Activated CD4-positive, alpha-beta T cell treated with anti-CD3 and anti-CD28 coated beads, Interleukin-2, amount 10 ng/mL, durations not matched to agents 24 days and 14 days (primary cell): ENCODE results near the gene HSPBP1. TPM values are rescaled to one million over a fixed set of nuclear protein-coding genes. Genes with fewer than 3 reads are reported as not detected.
A peak's percentile ranks its signal among the peaks of the same experiment; 100 is the strongest.

Source experiments
- DNase-seq: peaks from one replicate; pipeline ENCODE4 v3.0.0; 2022
- H3K27ac Mint-ChIP-seq: one replicate; pipeline ENCODE4 v1.8.0; 2022; ENCODE audit warnings: mild to moderate bottlenecking, mixed read lengths
- H3K27me3 Mint-ChIP-seq: one replicate; pipeline ENCODE4 v1.8.0; 2022; ENCODE audit warnings: mixed read lengths
- H3K36me3 Mint-ChIP-seq: one replicate; pipeline ENCODE4 v1.8.0; 2022; ENCODE audit warnings: low read depth, mild to moderate bottlenecking, mixed read lengths
- H3K4me1 Mint-ChIP-seq: one replicate; pipeline ENCODE4 v1.8.0; 2021; ENCODE audit warnings: mixed read lengths
- H3K4me3 Mint-ChIP-seq: one replicate; pipeline ENCODE4 v1.8.0; 2022; ENCODE audit warnings: mild to moderate bottlenecking, moderate library complexity, mixed read lengths
- H3K9me3 Mint-ChIP-seq: one replicate; pipeline ENCODE4 v1.8.0; 2021; ENCODE audit warnings: mixed read lengths
- intact Hi-C: fragments of 100-400 bp; cut with micrococcal nuclease; formaldehyde crosslinking; loops from one replicate; pipeline ENCODE4 v1.15.1; 2023
- total RNA-seq: library from RNA; stranded (reverse); gene quantifications from 2 replicates; pipeline ENCODE4 v1.2.3, GENCODE V29; 2022

HSPBP1 gene
- total RNA-seq, 1 donor from 2014 or later = 63.9 TPM

GRCh38 chr19:55239004-55239403, 40.9 kb downstream of the HSPBP1 start:
- DNase-seq = no peak
- intact Hi-C loops = no loop called here
- H3K27me3 Mint-ChIP-seq = no peaks in the 10 kb centered on the region
- no peaks in the 10 kb centered on the region for H3K9me3 Mint-ChIP-seq
- peaks cover 2% of the 10 kb centered on the region for H3K4me1 Mint-ChIP-seq
- H3K36me3 Mint-ChIP-seq = peaks cover 67% of the 10 kb centered on the region
- no peak overlapping the region for H3K4me3 Mint-ChIP-seq
- no peak overlapping the region for H3K27ac Mint-ChIP-seq

DNA sequence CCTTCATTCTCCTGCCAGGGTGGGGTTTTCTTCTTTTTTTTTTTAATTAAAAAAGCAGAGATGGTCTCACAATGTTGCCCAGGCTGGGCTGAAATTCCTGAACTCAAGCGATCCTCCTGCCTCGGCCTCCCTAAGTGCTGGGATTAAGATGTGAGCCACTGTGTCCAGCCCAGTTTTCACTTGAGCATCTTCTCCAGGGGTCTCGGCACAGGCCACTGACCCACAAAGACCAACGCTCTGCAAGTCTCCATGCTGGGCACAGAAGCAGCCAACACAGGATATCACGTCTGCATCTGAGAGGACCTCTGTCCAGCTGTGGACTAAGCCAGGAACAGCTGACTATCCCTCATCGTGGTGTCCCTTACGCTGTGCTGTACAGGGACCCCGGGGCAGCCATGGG, 41.9 kb downstream of the HSPBP1 start:
- no peak for DNase-seq
- peaks cover 2% of the 10 kb centered on the region for H3K4me1 Mint-ChIP-seq
- H3K36me3 Mint-ChIP-seq = peaks cover 67% of the 10 kb centered on the region
- H3K27me3 Mint-ChIP-seq = no peaks in the 10 kb centered on the region
- intact Hi-C loops = no loop called here
- no peak overlapping the region for H3K27ac Mint-ChIP-seq
- no peak overlapping the region for H3K4me3 Mint-ChIP-seq
- no peaks in the 10 kb centered on the region for H3K9me3 Mint-ChIP-seq

DNA sequence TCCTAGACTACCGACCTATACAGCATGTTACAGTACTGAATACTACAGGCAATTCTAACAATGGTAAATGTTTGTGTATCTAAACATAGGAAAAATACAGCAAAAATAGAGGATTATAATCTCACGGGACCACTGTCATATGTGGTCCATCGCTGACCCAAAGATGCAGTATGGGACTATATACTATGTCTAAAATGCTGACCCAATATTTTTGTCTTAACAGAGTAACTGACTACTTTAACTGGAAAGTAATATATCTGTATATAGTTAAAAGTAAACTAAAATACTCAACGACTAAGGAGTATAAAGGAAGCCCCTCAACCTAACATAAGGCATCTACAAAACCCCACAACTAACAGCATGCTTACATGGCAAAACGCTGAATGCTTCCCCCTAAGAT, 46.9 kb downstream of the HSPBP1 start:
- Mint-ChIP-seq H3K9me3 (no peaks in the 10 kb centered on the region), H3K27ac (no peak overlapping the region), H3K4me3 (no peak overlapping the region), H3K36me3 (peaks cover 63% of the 10 kb centered on the region), H3K27me3 (no peaks in the 10 kb centered on the region), H3K4me1 (peaks cover 2% of the 10 kb centered on the region)
- intact Hi-C loops = no loop called here
- DNase-seq = no peak

GRCh38 chr19:55232286-55232602, 47.7 kb downstream of the HSPBP1 start:
- Mint-ChIP-seq H3K4me1 (peaks cover 2% of the 10 kb centered on the region), H3K4me3 (no peak overlapping the region), H3K36me3 (peaks cover 61% of the 10 kb centered on the region), H3K9me3 (no peaks in the 10 kb centered on the region), H3K27me3 (no peaks in the 10 kb centered on the region), H3K27ac (no peak overlapping the region)
- no peak for DNase-seq
- intact Hi-C loops = no loop called here

DNA sequence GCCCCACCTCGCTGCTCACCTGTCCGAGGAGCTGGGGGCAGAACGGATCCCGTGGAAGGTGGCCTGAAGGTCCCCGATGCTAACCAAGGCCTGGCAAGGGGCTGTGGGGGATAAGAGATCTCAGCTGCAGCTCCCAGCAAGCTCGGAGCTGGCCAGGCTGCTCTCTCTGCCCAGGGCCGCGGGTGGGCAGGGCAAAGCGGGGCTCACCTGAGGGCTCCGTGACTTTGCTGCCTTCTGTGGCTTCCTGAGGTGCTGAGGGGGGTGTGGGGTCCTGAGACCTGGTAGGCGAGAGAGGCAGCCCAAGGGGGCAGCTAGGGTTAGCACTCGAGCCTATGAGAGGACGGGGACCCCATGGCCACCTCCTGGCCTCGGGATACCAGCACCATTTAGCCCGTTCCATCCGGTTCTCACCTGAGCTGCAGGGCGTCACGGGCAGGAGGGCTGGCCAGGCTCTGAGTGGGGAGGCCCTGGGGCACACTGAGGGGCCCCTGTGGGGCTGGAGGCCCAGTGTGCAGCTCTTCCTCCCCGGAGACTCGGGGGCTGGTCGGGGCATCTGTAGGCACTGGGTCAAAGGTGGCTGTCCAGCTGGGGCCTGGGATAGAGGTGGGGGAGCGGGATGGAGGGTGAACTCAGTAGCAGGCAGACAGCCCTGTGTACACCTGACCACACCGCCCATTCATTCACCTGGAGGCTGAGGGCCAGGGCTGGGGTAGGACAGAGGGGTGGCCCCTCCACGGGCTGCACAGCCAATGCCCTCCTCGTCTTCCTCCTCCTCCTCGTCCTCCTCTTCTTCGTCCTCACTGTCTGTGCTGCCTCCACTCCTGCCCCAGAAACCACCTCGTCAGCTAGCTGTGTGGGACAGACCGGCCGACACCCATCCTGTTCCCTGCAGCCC, 48.3 kb downstream of the HSPBP1 start:
- peaks cover 57% of the 10 kb centered on the region for H3K36me3 Mint-ChIP-seq
- H3K4me1 Mint-ChIP-seq = peaks cover under 1% of the 10 kb centered on the region
- intact Hi-C loops = no loop called here
- no peaks in the 10 kb centered on the region for H3K27me3 Mint-ChIP-seq
- no peak overlapping the region for H3K4me3 Mint-ChIP-seq
- no peak overlapping the region for H3K27ac Mint-ChIP-seq
- no peak for DNase-seq
- no peaks in the 10 kb centered on the region for H3K9me3 Mint-ChIP-seq

DNA sequence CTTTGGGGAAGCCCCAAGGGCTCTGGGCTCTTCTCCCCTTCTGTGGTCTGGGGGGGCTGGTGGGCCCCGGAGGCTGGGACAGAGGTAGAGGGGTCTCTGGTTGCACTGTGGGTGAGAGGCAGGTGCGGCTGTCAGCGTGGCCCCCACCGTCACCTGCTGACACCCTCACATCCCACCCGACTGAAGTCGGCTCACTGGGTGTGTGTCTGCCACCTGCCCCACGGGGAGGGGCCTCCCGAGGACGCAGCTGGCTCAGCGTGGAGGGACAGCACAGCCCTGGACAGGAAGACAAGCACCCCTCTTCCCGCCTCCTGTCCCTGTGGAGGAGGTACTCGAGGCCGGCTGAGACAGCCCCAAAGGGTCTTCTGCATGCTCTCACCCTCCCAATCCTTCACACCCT, 49.1 kb downstream of the HSPBP1 start:
- Mint-ChIP-seq H3K27ac (no peak overlapping the region), H3K4me3 (no peak overlapping the region), H3K27me3 (no peaks in the 10 kb centered on the region), H3K4me1 (no peaks in the 10 kb centered on the region), H3K36me3 (peaks cover 54% of the 10 kb centered on the region), H3K9me3 (no peaks in the 10 kb centered on the region)
- no peak for DNase-seq
- intact Hi-C loops = no loop called here

- no peaks in the 10 kb centered on the region for H3K9me3 Mint-ChIP-seq
- DNase-seq = no peak
- H3K27ac Mint-ChIP-seq = no peak overlapping the region
- no peaks in the 10 kb centered on the region for H3K27me3 Mint-ChIP-seq
- intact Hi-C loops = no loop called here
- peaks cover 58% of the 10 kb centered on the region for H3K36me3 Mint-ChIP-seq
- no peaks in the 10 kb centered on the region for H3K4me1 Mint-ChIP-seq
- no peak overlapping the region for H3K4me3 Mint-ChIP-seq
Observed at GRCh38 chr19:55230329-55230728, 49.6 kb downstream of the HSPBP1 start.

GRCh38 chr19:55229789-55230182, 50.1 kb downstream of the HSPBP1 start:
- Mint-ChIP-seq H3K27me3 (no peaks in the 10 kb centered on the region), H3K27ac (no peak overlapping the region), H3K4me1 (no peaks in the 10 kb centered on the region), H3K4me3 (no peak overlapping the region), H3K36me3 (peaks cover 55% of the 10 kb centered on the region), H3K9me3 (no peaks in the 10 kb centered on the region)
- intact Hi-C loops = no loop called here
- DNase-seq = no peak

DNA sequence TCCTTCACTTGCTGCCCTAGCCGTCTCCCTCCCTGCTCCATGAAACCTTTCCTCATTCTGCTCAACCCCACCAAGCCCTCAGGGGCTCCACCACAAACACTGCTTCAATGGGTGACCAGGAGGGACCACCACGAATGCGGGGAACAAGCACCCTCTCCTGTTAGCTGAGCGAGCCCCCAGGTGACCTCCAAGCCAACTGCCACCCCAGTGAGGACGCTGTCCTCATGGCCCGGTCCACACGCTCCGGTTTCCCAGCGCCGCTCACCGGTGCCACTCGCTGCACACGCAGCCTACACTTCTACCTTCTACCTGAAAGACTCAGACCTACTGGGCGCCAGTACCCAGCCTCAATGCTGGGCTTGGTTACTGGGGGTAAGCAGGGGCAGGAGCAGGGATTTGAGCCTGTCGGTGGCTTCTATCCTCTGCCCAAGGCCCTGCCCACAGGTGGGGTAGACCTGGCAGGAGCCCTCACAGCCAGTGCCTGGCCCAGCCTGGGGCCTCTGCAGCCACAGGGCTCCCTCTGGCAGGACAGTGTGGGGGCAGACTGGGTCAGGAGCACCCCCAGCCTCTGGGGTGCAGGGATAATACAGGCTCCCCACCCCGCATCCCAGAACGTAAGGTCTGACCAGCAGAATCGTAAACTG, 50.6 kb downstream of the HSPBP1 start:
- DNase-seq = no peak
- peaks cover 50% of the 10 kb centered on the region for H3K36me3 Mint-ChIP-seq
- intact Hi-C loops = no loop called here

DNA sequence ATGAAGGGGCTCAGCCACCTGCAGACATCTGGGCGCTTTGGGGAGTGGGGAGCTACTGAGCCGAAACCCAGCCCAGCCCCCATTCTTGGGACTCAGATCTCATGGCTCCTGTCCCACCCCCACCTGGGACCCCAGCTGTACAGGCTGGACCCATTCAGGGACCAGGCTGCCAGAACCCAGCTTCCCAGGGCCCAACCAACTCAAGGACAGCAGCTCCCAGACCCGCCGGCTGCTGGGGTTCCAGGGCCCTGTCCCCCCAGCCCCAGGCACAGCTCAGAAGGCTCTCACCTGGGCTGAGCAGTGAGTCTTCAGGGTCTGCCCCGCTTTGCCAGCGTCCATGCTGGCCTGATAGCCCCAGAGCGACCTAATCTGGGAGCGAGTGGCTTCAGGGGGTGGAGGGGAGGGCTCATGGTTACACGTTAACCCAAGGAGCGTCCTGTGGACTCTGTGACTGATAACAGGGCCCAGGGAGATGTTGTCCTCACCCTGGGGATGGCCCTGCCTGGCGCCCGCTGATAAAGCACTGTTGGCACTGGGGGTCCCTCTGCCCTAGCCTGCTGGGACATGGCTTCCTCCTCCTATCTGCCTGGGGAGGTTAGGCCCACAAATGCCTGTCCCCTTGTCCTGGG, 51.4 kb downstream of the HSPBP1 start, which contains the start of gene TMEM86B:
Gene TMEM86B, minus strand, starts transcription at position 361 of the 629 bp plus-strand sequence. Its CDS starts 22 bp downstream, at position 339.
- DNase-seq = no peak
- intact Hi-C loops = no loop called here
- Mint-ChIP-seq H3K27me3 (no peaks in the 10 kb centered on the region), H3K4me1 (no peaks in the 10 kb centered on the region), H3K9me3 (no peaks in the 10 kb centered on the region), H3K4me3 (no peak within 1 kb of the TSS), H3K36me3 (peaks cover 49% of the 10 kb centered on the region), H3K27ac (no peak within 1 kb of the TSS)

More for the DNA sequence above, 50.6 kb downstream of the HSPBP1 start:
- H3K27me3 Mint-ChIP-seq = no peaks in the 10 kb centered on the region
- H3K4me1 Mint-ChIP-seq = no peaks in the 10 kb centered on the region
- H3K27ac Mint-ChIP-seq = no peak overlapping the region
- no peak overlapping the region for H3K4me3 Mint-ChIP-seq
- no peaks in the 10 kb centered on the region for H3K9me3 Mint-ChIP-seq

- intact Hi-C loops = no loop called here
- H3K27ac Mint-ChIP-seq = no peak overlapping the region
- H3K4me1 Mint-ChIP-seq = no peaks in the 10 kb centered on the region
- no peaks in the 10 kb centered on the region for H3K9me3 Mint-ChIP-seq
- no peak for DNase-seq
- no peak overlapping the region for H3K4me3 Mint-ChIP-seq
- no peaks in the 10 kb centered on the region for H3K27me3 Mint-ChIP-seq
- peaks cover 47% of the 10 kb centered on the region for H3K36me3 Mint-ChIP-seq
Observed at GRCh38 chr19:55228015-55228391, 51.9 kb downstream of the HSPBP1 start.

DNA sequence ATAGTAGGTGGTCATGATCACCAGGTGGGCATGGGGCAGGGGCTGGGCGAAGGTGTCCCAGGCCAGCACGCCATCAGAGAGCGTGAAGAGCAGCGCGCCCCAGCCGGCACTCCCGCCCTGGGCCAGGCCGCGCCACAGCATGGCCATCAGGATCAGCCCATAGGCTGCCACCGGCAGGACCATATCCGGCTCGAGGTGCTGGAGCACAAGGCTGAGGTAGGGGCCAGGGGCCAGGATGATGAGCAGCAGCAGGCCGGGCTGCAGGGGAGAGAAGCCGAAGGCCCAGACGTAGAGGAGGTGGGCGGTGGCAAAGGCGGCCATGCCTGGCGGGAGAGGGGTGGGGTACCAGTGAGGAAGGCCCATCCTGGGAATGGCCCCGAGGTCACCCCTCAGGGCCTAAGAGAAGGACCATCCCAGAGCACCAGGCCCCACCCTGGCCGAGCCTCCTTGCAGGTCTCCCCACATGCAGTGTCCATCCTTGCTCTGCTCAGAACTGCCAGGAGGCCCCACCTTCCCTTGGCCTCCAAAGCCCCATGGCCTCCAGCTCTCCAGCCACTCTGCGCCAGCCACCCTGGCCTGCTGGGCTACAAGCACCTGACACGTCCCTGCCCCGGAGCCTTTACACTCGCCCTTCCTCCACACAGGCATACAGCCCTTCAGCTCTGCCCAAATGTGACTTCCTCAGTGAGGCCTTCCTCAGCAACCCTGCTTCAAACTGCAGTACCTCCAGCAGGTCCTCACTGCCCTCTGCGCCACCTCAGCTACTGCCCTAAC, 52.5 kb downstream of the HSPBP1 start:
- no peaks in the 10 kb centered on the region for H3K4me1 Mint-ChIP-seq
- intact Hi-C loops = no loop called here
- no peak overlapping the region for H3K4me3 Mint-ChIP-seq
- no peaks in the 10 kb centered on the region for H3K27me3 Mint-ChIP-seq
- peaks cover 42% of the 10 kb centered on the region for H3K36me3 Mint-ChIP-seq
- H3K9me3 Mint-ChIP-seq = no peaks in the 10 kb centered on the region
- no peak overlapping the region for H3K27ac Mint-ChIP-seq
- DNase-seq = no peak

GRCh38 chr19:55226788-55227187, 53.1 kb downstream of the HSPBP1 start:
- intact Hi-C loops = no loop called here
- H3K27ac Mint-ChIP-seq = peak overlapping the region; percentile 4
- H3K36me3 Mint-ChIP-seq = peaks cover 36% of the 10 kb centered on the region
- H3K4me3 Mint-ChIP-seq = no peak overlapping the region
- H3K4me1 Mint-ChIP-seq = no peaks in the 10 kb centered on the region
- H3K27me3 Mint-ChIP-seq = no peaks in the 10 kb centered on the region
- no peaks in the 10 kb centered on the region for H3K9me3 Mint-ChIP-seq
- no peak for DNase-seq

GRCh38 chr19:55226273-55226672, 53.6 kb downstream of the HSPBP1 start:
- no peaks in the 10 kb centered on the region for H3K9me3 Mint-ChIP-seq
- peaks cover 39% of the 10 kb centered on the region for H3K36me3 Mint-ChIP-seq
- DNase-seq = no peak
- intact Hi-C loops = no loop called here
- no peaks in the 10 kb centered on the region for H3K27me3 Mint-ChIP-seq
- no peak overlapping the region for H3K27ac Mint-ChIP-seq
- H3K4me3 Mint-ChIP-seq = no peak overlapping the region
- peaks cover 2% of the 10 kb centered on the region for H3K4me1 Mint-ChIP-seq
